ENCODE results near the gene NFIA.

- TF ChIP-seq SREBF1 (IDR thresholded peaks at IDR 0.05; ENCODE audit: low read length): no peak
- no peak for TF ChIP-seq REST (IDR thresholded peaks at IDR 0.05; ENCODE audit: low read depth, low read length)
- TF ChIP-seq CTCF (IDR thresholded peaks at IDR 0.05 in 2 of 3, conservative IDR thresholded peaks at IDR 0.05 in 1 of 3; ENCODE audit: control insufficient read depth in 2 of 3, extremely low read depth in 1 of 3, insufficient read depth in 1 of 3, low read depth in 3 of 3, low read length in 3 of 3): no peak
- no peak for TF ChIP-seq CHD2 (IDR thresholded peaks at IDR 0.05; ENCODE audit: borderline replicate concordance, low read depth, low read length)
- no peak for TF ChIP-seq JUND (IDR thresholded peaks at IDR 0.05; ENCODE audit: low read depth, low read length)
Measured at GRCh38 chr1:61070054-61070453, 12.3 kb upstream of the NFIA start.

All from GM12878 (cell line).